GM19324 (cell line): ENCODE data around the gene RRBP1.

Experiments used
- ATAC-seq: cut with Tn5 transposase; IDR thresholded peaks from one replicate; pipeline ENCODE4 v1.9.1; 2021; ENCODE audit warnings: mild to moderate bottlenecking, moderate library complexity; ENCODE audit not compliant: unreplicated experiment, low FRiP score

Gene RRBP1

GRCh38 chr20:17625246-17626051 is 56.6 kb downstream of the RRBP1 start:
- no peak for ATAC-seq

GRCh38 chr20:17624551-17625245 is 57.3 kb downstream of the RRBP1 start:
- ATAC-seq = no peak

- ATAC-seq = no peak
These were observed 58.0 kb downstream of the RRBP1 start for GRCh38 chr20:17624070-17624469.

DNA sequence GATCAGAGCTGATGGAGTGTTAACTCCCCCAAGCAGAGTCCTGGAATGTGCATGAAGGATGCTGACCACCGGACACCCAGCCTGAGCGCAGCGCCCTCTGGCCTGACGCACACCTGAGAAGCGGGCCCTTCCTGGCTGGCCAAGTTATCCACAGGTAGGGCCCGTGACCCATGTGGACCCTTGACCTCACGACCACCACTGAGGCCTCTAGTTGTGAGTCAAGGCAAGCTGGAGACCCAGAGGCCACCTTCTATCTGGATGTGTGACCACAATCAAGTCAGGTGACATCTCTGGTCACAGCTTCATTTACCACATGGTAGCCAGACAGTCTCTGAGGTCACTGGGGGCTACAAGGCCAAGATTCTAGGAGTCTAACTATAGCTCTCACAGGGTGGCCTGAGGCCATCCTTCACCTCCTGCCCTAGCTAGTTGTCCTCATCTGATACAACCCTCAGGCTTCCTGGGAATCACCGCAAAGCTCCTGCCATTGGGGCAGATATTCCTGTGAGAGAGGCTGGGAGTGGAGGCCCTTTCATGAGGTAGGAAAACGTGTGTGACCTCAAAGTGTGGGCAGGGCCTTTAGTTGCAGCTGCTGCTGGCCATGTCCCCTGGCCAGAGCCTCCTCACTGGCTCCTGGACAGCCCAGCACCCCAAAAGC is 59.1 kb downstream of the RRBP1 start:
- ATAC-seq = no peak

GRCh38 chr20:17622086-17622850 is 59.8 kb downstream of the RRBP1 start:
- ATAC-seq = no peak

DNA sequence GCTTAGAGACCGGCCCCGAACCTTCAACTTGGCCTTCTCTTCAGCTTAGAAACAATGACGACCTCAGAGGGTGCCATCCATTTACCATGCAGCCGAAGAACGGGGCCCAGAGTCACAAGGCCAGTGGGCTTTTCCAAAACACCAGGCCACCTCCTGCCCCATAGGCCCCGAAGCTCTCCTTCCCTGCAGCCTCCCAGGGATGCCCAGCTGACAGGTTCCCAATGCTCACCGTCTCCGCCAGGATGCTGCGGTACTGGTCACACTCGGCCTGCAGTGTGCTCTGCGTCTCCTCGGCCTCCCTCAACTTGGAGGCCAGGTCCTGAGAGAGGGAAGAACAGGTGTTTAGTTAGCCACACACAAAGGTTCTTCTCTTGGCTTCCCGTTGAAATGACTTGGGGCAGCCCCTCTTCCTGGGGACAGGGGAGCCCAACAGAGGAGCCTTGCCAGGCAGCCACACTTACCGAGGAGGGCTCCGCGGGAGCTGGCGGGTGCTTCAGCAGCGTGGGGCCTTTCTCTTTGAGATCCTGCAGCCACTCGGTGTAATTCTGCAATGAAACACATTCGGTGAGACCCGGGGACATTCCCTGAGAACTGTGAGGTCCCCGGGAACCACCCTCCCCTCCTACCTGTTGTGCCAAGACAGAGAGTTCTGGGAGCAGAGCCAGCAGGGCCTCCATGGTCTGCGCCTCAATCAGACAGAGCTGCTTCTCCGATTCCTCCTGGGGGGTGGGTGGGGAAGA is 60.6 kb downstream of the RRBP1 start:
- ATAC-seq = no peak

DNA sequence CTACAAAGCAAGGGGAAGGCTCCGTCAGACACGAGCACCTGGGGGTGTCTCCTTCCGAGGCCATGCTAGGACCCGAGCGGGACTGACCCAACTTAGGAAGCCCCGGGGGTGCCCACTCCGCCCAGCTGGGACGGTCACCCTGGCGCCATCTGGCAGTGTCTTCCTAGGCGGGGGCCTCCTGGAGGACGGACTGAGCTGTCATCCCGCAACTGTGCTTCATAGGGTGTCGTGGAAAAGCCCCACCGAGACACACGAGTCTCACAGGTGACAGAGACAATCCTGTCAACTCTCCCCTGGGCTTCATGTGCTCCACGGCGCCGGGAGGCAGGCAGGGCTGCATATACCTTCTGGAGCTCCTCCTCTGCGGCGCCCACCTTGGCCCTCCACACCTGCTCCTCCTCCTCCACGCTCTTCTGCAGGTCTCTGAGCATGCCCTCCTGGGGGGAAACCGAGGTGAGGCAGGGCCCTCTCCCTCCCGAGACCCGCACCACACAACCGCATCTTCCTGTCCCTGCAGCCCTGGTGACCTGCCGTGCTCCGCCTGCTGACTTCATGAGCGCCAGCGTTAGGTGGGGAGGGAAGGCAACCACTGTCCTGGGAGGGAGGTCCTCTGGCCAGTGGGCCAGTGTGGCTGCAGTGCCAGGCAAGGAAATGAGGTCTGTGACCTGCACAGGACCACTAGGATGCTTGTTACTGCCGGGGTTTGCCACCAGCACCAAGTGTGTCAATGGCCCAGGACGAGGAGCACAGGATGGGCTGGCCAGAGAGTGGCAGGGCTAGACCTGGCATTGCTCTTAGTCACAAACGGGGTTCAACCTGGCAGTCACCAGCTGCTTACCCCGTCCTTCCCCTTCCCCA is 61.4 kb downstream of the RRBP1 start:
- ATAC-seq = no peak

- ATAC-seq = no peak
These were observed 62.5 kb downstream of the RRBP1 start for GRCh38 chr20:17619351-17620093.

- ATAC-seq = no peak
These were observed 63.4 kb downstream of the RRBP1 start for GRCh38 chr20:17618673-17619013.

DNA sequence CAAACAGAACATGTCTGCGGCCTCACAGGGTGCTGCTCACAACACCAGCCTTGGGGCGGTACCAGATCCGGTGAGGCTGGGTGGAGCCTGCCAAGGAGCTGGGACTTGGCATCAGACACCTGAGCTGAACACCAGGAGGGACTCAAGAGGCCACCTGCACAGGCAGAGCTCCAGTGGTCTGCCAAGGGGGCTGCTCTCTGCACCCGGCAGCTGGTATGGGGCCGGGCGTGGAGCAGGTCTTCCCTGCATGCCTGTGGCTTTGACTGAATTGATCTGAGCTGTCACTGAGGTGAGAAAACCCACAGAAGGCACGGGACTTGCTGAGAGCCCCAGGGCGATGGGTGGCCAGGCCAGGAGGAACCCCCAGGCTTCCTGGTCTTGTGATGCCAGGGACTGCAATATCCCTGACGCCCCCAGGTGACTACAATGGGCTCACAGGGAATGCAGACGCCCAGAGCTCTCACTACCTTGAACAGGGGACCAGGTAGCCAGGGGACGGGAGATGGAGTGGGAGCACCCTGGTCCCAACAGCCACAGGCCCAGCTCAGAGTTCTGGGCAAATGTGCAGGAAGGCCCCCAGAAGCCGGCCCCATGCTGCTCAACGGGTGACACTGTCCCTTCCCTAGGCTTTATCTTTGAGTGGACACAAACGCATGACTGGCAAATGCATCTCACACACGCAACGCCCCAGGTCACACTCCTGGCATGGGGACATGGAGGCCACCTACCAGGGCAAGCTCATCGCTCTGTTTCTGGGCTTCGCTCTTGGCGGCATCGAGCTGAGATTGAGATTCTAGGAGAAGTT is 64.0 kb downstream of the RRBP1 start:
- ATAC-seq = no peak

GRCh38 chr20:17617212-17617867 is 64.7 kb downstream of the RRBP1 start:
- ATAC-seq = no peak

- no peak for ATAC-seq
These were observed 65.4 kb downstream of the RRBP1 start for GRCh38 chr20:17616480-17617211.

DNA sequence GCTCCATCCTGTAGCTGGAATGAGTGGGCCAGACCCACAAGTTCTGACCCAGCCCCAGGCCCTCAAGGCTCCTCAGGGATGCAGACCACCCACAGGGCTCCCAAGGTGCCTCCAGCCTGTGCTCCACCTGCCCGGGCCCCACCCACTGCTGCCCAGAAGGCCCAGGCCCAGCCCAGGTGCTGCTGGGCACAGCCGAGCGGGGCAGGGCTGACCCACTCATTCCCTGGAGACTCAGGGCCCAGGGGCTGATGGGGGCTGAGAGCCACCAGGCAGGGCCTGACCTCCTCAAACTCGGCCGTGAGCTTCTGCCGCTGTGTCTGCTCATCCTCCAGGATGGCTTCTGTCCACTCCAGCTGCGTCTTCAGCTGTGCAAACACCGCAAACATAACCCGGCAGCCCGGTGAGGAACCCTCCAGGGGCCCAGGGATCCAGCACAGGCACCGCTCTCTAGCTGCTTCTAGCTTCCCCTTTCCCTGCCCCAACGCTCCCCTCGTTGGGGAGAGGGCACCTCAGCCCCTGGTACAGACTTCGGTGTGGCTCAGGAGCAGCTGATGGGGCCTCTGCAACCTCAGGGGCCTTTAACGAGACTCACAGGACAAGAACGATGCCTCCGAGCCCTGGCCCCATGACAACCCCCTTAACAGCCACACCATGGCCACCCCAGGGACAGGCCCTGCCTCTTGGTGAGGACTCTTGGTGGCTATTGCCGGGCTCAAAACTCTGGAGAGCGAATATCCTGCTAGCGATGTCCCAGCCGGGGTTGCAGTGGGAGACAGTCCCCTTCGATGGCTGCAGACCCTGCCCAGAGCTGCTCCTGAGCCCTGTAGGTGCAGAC is 66.2 kb downstream of the RRBP1 start:
- ATAC-seq = no peak

DNA sequence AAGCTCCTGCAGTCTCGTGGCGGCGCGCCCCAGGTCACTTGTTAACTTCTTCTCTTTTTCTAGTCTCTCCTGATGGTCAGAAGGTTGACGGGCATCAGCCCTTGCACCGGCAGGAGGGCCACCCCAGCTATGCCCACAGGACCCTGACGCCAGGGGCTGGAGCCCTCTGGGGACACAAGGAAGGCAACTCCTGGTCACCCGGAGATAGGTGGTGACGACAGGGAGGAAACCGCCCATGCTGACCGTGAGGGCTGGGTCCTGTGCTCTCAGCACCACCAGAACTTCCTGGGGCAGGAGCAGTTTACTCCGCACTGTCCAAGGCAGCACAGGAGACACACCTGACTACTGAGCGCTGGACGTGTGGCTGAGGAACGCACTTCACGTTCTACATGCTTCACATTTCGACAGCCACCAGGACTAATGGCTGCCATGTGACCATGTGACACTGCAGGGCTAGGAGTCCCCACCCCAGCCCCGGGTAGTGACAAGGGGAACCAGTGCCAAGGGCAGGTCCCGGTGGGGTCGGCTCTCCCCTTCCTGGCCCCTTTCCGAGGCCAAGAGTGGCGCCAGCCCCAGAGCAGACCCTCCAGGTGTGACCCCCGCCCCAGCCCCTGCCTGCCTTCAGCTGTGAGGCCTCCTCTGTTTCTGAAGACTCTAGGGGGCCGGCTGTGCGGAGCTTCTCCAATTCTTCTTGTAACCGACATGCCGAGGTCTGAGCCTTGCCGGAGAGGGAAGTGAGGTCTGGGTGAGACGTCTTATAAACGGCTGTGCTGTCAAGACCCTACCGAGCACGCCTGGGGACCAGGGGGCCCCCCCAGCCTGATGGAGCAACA is 67.0 kb downstream of the RRBP1 start:
- no peak for ATAC-seq
